Keratinocyte (primary cell): Measurements from ENCODE around the gene TFDP2. TPM values are rescaled to one million over a fixed set of nuclear protein-coding genes. Genes with fewer than 3 reads are reported as not detected.

Experiments
- DNase-seq: peaks from one replicate; pipeline ENCODE4 v3.0.0-alpha.2; 2011; ENCODE audit warnings: low read depth, missing footprints, low spot score
- FAIRE-seq: peaks from 2 replicates; lab custom pipeline; 2011; peaks lifted over from hg19 to GRCh38; lab: Jason Lieb, UNC
- H2AFZ ChIP-seq: 2 replicates; pipeline ENCODE4 v1.6.0; 2012; ENCODE audit warnings: low read length, control low read depth, inconsistent platforms; ENCODE audit not compliant: control insufficient read depth
- H3K27ac ChIP-seq: 2 replicates; pipeline ENCODE4 v1.5.1; 2011; ENCODE audit warnings: low read length; ENCODE audit not compliant: control insufficient read depth, insufficient read depth
- H3K27me3 ChIP-seq: 3 replicates; pipeline ENCODE4 v1.6.0; 2011; ENCODE audit warnings: low read length; ENCODE audit not compliant: control insufficient read depth, insufficient read depth; ENCODE audit errors: extremely low read depth
- H3K36me3 ChIP-seq, 2 experiments: 2 replicates in 1 of 2; 3 replicates in 1 of 2; pipeline ENCODE4 v1.5.1; 2011; ENCODE audit warnings: low read length in 2 of 2, mild to moderate bottlenecking in 1 of 2; ENCODE audit not compliant: control insufficient read depth in 2 of 2, insufficient read depth in 2 of 2; ENCODE audit errors: extremely low read depth in 1 of 2
- H3K4me1 ChIP-seq: 3 replicates; pipeline ENCODE4 v1.5.1; 2011; ENCODE audit warnings: low read length; ENCODE audit not compliant: control insufficient read depth, insufficient read depth; ENCODE audit errors: extremely low read depth
- H3K4me2 ChIP-seq: 3 replicates; pipeline ENCODE4 v1.6.0; 2011; ENCODE audit warnings: low read depth, low read length; ENCODE audit not compliant: control insufficient read depth, insufficient read depth; ENCODE audit errors: extremely low read depth
- H3K4me3 ChIP-seq, 3 experiments: fragments of 200-600 bp in 1 of 3; sonication (generic) in 1 of 3; 2 replicates in 2 of 3; 3 replicates in 1 of 3; pipeline ENCODE4 v1.5.1; 2011 to 2016; ENCODE audit warnings: low read length in 3 of 3, mild to moderate bottlenecking in 3 of 3, control low read depth in 2 of 3, inconsistent platforms in 1 of 3, low read depth in 1 of 3, mixed read lengths in 1 of 3, mixed run types in 1 of 3, moderate library complexity in 1 of 3; ENCODE audit not compliant: control insufficient read depth in 2 of 3, insufficient read depth in 2 of 3; ENCODE audit errors: extremely low read depth in 1 of 3
- H3K79me2 ChIP-seq: 2 replicates; pipeline ENCODE4 v1.6.0; 2012; ENCODE audit warnings: low read length; ENCODE audit not compliant: control insufficient read depth, insufficient read depth
- H3K9ac ChIP-seq: 3 replicates; pipeline ENCODE4 v1.6.0; 2011; ENCODE audit warnings: low read length; ENCODE audit not compliant: control insufficient read depth, insufficient read depth; ENCODE audit errors: extremely low read depth
- H3K9me1 ChIP-seq: 3 replicates; pipeline ENCODE4 v1.6.0; 2011; ENCODE audit warnings: low read length; ENCODE audit not compliant: control insufficient read depth, insufficient read depth; ENCODE audit errors: extremely low read depth
- H3K9me3 ChIP-seq: 2 replicates; pipeline ENCODE4 v1.5.1; 2012; ENCODE audit warnings: low read depth, low read length; ENCODE audit not compliant: control insufficient read depth
- H4K20me1 ChIP-seq: 3 replicates; pipeline ENCODE4 v1.6.0; 2011; ENCODE audit warnings: low read length; ENCODE audit not compliant: control insufficient read depth, insufficient read depth; ENCODE audit errors: extremely low read depth
- CTCF ChIP-seq, 3 experiments: IDR thresholded peaks in 1 of 3; conservative IDR thresholded peaks in 1 of 3; optimal IDR thresholded peaks in 1 of 3; 2 replicates in 2 of 3; 3 replicates in 1 of 3; pipeline versions ENCODE3 to v1.5.1; 2011; ENCODE audit warnings: low read length in 3 of 3, mild to moderate bottlenecking in 3 of 3, moderate library complexity in 2 of 3, control low read depth in 1 of 3, inconsistent platforms in 1 of 3; ENCODE audit not compliant: insufficient read depth in 2 of 3; ENCODE audit errors: extremely low read depth in 1 of 3
- EZH2 ChIP-seq: IDR thresholded peaks from one replicate; pipeline ENCODE4 v1.6.1; 2012; ENCODE audit warnings: inconsistent platforms, mild to moderate bottlenecking, low read length, moderate library complexity
- dilution Hi-C: fragments of 300-500 bp; cut with MboI; formaldehyde crosslinking; loops from one replicate; pipeline ENCODE4 v1.7.0; 2020; ENCODE audit warnings: low sequenced_read_pairs; ENCODE audit not compliant: extremely low pct_ligation_motif_present
- polyA plus RNA-seq, 5 experiments: library from polyadenylated mRNA; depleted of rRNA in 3 of 5; stranded (reverse) in 3 of 5; stranded (forward) in 1 of 5; unstranded in 1 of 5; fragments of >200 nt; gene quantifications; 1 replicate in 1 of 5; 2 replicates in 3 of 5; 3 replicates in 1 of 5; pipeline versions ENCODE4 v1.2.1 to v1.2.3, GENCODE V29; 2011 to 2012; ENCODE audit warnings: missing spikeins in 2 of 5, low read depth in 1 of 5, low replicate concordance in 1 of 5

Gene TFDP2
- polyA plus RNA-seq, 1 donor (not counting 4 experiments of a cell fraction or from before 2014, with no cell fraction given), result 40.6 TPM

GRCh38 chr3:142150271-142150670 lies 927 bp upstream of the TFDP2 start:
- Histone ChIP-seq H3K4me3 (no peak overlapping the region), H3K27ac (no peak overlapping the region), H3K9me1 (no peaks in the 10 kb centered on the region), H2AFZ (no peak overlapping the region), H3K4me1 (peaks cover 30% of the 10 kb centered on the region), H3K79me2 (peaks cover 11% of the 10 kb centered on the region), H3K9me3 (no peaks in the 10 kb centered on the region), H4K20me1 (no peaks in the 10 kb centered on the region), H3K4me2 (no peak overlapping the region), H3K9ac (no peak overlapping the region), H3K36me3 (no peaks in the 10 kb centered on the region), H3K27me3 (no peaks in the 10 kb centered on the region)
- dilution Hi-C loops, result no loop called here
- DNase-seq, result no peak
- TF ChIP-seq EZH2, result no peak
- no peak for TF ChIP-seq CTCF (optimal IDR thresholded peaks at IDR 0.05 in 1 of 3, IDR thresholded peaks at IDR 0.05 in 1 of 3, conservative IDR thresholded peaks at IDR 0.05 in 1 of 3; ENCODE audit: extremely low read depth in 1 of 3, insufficient read depth in 2 of 3, low read length in 3 of 3)
- FAIRE-seq, result no peak

DNA sequence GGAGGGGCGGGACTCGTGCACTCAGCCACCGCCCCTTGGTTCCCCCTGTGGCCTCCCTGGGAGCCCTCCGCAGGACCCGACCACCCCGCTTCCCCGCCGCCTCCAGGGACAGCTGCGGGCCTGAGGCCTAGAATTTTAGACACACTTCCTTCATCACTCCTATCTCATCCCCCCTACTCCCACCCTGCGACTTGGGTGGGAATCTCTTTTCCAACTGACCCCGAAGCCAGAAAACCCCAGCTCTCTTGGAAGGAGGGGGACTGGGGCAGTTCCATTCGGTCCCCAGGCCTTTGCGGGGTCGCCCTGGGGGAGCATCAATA lies 289 bp upstream of the TFDP2 start:
- no peak for FAIRE-seq
- dilution Hi-C loops, result no loop called here

More for the DNA sequence above, 289 bp upstream of the TFDP2 start:
- H4K20me1 ChIP-seq, result no peaks in the 10 kb centered on the region
- H3K9me3 ChIP-seq, result no peaks in the 10 kb centered on the region
- peak overlapping the region; percentile 93 for H2AFZ ChIP-seq
- no peak for DNase-seq
- H3K4me1 ChIP-seq, result peaks cover 35% of the 10 kb centered on the region
- peak overlapping the region; percentile 41 to 78 (median 71) for H3K4me3 ChIP-seq
- peak overlapping the region; percentile 85 for H3K4me2 ChIP-seq
- H3K79me2 ChIP-seq, result peaks cover 11% of the 10 kb centered on the region
- H3K36me3 ChIP-seq, result no peaks in the 10 kb centered on the region
- no peaks in the 10 kb centered on the region for H3K9me1 ChIP-seq
- H3K27ac ChIP-seq, result peak overlapping the region; percentile 79
- TF ChIP-seq CTCF (optimal IDR thresholded peaks at IDR 0.05 in 1 of 3, IDR thresholded peaks at IDR 0.05 in 1 of 3, conservative IDR thresholded peaks at IDR 0.05 in 1 of 3; ENCODE audit: extremely low read depth in 1 of 3, insufficient read depth in 2 of 3, low read length in 3 of 3), result no peak
- TF ChIP-seq EZH2, result no peak
- H3K9ac ChIP-seq, result peak overlapping the region; percentile 89
- H3K27me3 ChIP-seq, result no peaks in the 10 kb centered on the region
